Pancreas (tissue), 10 donors: ENCODE data around the gene SPHK2. TPM values are rescaled to one million over a fixed set of nuclear protein-coding genes. Genes with fewer than 3 reads are reported as not detected.

ENCODE experiments used
- ATAC-seq, 4 donors: fragments of 200-7000 bp; cut with Tn5 transposase; one replicate each; pipeline versions ENCODE4 v1.8.0 to v1.9.1; 2020; ENCODE audit warnings: mild to moderate bottlenecking in 4 of 4, moderate library complexity in 4 of 4
- DNase-seq, 6 donors: peaks; one replicate each; pipeline ENCODE4 v3.0.0-alpha.2; 2020
- FAIRE-seq: peaks from 2 replicates; lab custom pipeline; 2012; peaks lifted over from hg19 to GRCh38; lab: Jason Lieb, UNC
- H3K27ac ChIP-seq, 4 donors: fragments of 200-600 bp; sonication (generic); 1 replicate in 3 of 4; 2 replicates in 1 of 4; pipeline versions ENCODE4 v1.5.0 to v1.8.0; 2020
- H3K27me3 ChIP-seq, 4 donors: fragments of 200-600 bp; one replicate each; pipeline ENCODE4 v1.8.0; 2021
- H3K36me3 ChIP-seq, 3 donors: fragments of 200-600 bp; sonication (generic) in 1 of 3; one replicate each; pipeline versions ENCODE4 v1.5.0 to v1.8.0; 2020 to 2021
- H3K4me1 ChIP-seq, 3 donors: fragments of 200-600 bp; one replicate each; pipeline ENCODE4 v1.8.0; 2021
- H3K4me3 ChIP-seq, 4 donors: fragments of 200-600 bp; sonication (generic) in 2 of 4; one replicate each; pipeline versions ENCODE4 v1.5.0 to v1.8.0; 2020 to 2021
- H3K9me3 ChIP-seq, 4 donors: fragments of 200-600 bp; one replicate each; pipeline ENCODE4 v1.8.0; 2021
- WGBS, 2 donors: extraction: QIAGEN DNeasy Blood & Tissue Kit; methylation state at CpG; one replicate each; pipeline ENCODE4 v1.1.7; 2013; 5-methylcytosine and 5-hydroxymethylcytosine counted together
- intact Hi-C, 3 donors: fragments of 100-400 bp; cut with DNase I; formaldehyde crosslinking; loops; one replicate each; pipeline versions ENCODE4 v1.11.1 to v1.14.2; 2022
- polyA plus RNA-seq, 2 donors: library from polyadenylated mRNA; stranded (reverse); fragments of 200-250 nt; gene quantifications; one replicate each; pipeline ENCODE4 v1.2.3, GENCODE V29; 2013
- total RNA-seq, 6 donors: library from RNA; stranded (reverse); fragmentation: NEBNext Ultra II Directional in 4 of 6; extraction: Animal tissue kit (Norgen Biotek cat#: 25700) in 4 of 6; gene quantifications; one replicate each; pipeline versions ENCODE4 v1.2.1 to v1.2.4, GENCODE V29; 2021 to 2023
- TF ChIP-seq, protein P1 (sequence below), 4 donors: fragments of 200-600 bp; sonication (generic) in 3 of 4; IDR thresholded peaks; one replicate each; pipeline versions ENCODE4 v1.5.0 to v1.8.0; 2021; ENCODE audit warnings: antibody characterized with exemption in 4 of 4
- donor health status: healthy with polysubstance abuse.
- donor health status: DM: no; HTN: no; CAD: no; lungs with moderate emphysema.
- donor health status: DM: no; HTN: no; CAD: no.
- donor health status: control.
- donor health status: control.
- donor health status: Bipolar disorder and iron deficiency.
- donor health status: DM: yes; HTN: yes; CAD: no.
- donor health status: DM: no; HTN: no; CAD: no.
- donor health status: DM: no; HTN: no; CAD: no.
- donor health status: DM: yes; HTN: yes; CAD: no.

Gene SPHK2
- total and polyA plus RNA-seq, 8 donors: 4.3 to 24.0 (median 7.5) TPM

- Histone ChIP-seq H3K9me3 (no peaks in the 10 kb centered on the region), H3K4me3 (no peak within 1 kb of the TSS), H3K4me1 (peaks cover 0 to 4% (median 0%) of the 10 kb centered on the region in 3 donors), H3K27ac (no peak within 1 kb of the TSS), H3K36me3 (no peaks in the 10 kb centered on the region), H3K27me3 (no peaks in the 10 kb centered on the region)
- TF ChIP-seq, protein P1, sequence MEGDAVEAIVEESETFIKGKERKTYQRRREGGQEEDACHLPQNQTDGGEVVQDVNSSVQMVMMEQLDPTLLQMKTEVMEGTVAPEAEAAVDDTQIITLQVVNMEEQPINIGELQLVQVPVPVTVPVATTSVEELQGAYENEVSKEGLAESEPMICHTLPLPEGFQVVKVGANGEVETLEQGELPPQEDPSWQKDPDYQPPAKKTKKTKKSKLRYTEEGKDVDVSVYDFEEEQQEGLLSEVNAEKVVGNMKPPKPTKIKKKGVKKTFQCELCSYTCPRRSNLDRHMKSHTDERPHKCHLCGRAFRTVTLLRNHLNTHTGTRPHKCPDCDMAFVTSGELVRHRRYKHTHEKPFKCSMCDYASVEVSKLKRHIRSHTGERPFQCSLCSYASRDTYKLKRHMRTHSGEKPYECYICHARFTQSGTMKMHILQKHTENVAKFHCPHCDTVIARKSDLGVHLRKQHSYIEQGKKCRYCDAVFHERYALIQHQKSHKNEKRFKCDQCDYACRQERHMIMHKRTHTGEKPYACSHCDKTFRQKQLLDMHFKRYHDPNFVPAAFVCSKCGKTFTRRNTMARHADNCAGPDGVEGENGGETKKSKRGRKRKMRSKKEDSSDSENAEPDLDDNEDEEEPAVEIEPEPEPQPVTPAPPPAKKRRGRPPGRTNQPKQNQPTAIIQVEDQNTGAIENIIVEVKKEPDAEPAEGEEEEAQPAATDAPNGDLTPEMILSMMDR (IDR thresholded peaks at IDR 0.05): no peak
- no peak for FAIRE-seq
- WGBS, 2 donors: 82 to 92% methylated on average over 23 to 25 of the region's 25 CpGs
- intact Hi-C loops: no loop called here
- no peak for ATAC-seq
- no peak for DNase-seq
Observed at GRCh38 chr19:48672994-48673393, 53.7 kb downstream of the SPHK2 start, which contains the start of gene NTN5. Gene NTN5 (minus strand): TSS chr19:48673017. CDS start chr19:48670986, 2,031 bp downstream.

GRCh38 chr19:48673436-48674100, 54.3 kb downstream of the SPHK2 start:
- H3K4me3 ChIP-seq: no peak overlapping the region
- ATAC-seq (no peak), FAIRE-seq (no peak), DNase-seq (no peak)
- peaks cover 0 to 4% (median 3%) of the 10 kb centered on the region in 3 donors for H3K4me1 ChIP-seq
- intact Hi-C loops: no loop called here
- 79 to 82% methylated on average over 25 of the region's 25 CpGs for WGBS, 2 donors
- H3K27me3 ChIP-seq: no peaks in the 10 kb centered on the region
- no peaks in the 10 kb centered on the region for H3K36me3 ChIP-seq
- TF ChIP-seq, protein P1 (IDR thresholded peaks at IDR 0.05): no peak
- H3K27ac ChIP-seq: no peak overlapping the region
- no peaks in the 10 kb centered on the region for H3K9me3 ChIP-seq

- H3K27me3 ChIP-seq: no peaks in the 10 kb centered on the region
- H3K27ac ChIP-seq: no peak overlapping the region
- no peaks in the 10 kb centered on the region for H3K36me3 ChIP-seq
- no peak for FAIRE-seq
- intact Hi-C loops: no loop called here
- ATAC-seq: no peak
- H3K4me3 ChIP-seq: no peak overlapping the region
- DNase-seq: no peak
- TF ChIP-seq, protein P1 (IDR thresholded peaks at IDR 0.05): no peak
- 82 to 86% methylated on average over 19 of the region's 19 CpGs for WGBS, 2 donors
- H3K9me3 ChIP-seq: no peaks in the 10 kb centered on the region
- peaks cover 0 to 9% (median 9%) of the 10 kb centered on the region in 3 donors for H3K4me1 ChIP-seq
Observed at GRCh38 chr19:48674216-48674809, 55.0 kb downstream of the SPHK2 start.

DNA sequence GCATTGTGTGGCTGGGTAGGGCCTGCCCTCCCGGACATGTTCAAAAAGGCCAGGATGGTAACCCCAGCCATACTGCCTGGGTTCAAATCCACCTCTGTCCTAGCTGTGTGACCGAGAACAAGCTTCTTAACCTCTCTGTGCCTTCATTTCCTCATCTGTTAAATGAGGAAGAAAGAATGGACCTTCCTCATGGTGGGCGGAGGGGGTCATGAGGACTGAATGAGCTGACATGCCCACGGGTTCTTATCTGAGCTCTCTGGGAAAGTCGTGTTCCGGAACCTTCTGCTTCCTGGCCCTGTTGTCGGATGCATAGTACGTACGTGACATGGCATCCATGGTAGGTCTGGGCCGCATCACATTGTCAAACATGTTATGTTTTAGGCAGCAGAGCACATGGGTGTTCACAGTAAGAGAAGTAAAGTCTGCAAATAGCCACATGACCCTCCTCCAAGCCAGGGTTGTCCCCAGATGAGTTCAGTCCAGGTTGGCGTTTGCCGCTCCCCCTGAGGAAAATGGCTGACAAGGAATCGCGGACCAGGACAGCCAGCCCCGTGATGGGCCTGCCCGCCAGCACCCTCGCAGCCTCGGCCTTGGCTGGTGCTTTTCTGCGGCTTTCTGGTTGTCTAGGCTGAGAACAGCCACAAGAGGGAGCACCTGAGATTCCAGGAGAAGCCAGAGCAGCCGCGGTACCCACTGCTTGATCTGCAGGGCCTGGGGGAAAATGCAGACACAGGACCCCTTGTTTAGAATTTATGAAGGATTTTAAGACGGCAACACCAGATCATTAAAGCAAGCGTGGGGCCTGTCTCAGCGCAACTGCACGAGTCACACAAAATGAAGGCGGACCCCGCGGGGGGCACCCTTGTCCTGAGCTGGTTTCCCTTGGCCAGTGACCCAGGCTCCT, 55.9 kb downstream of the SPHK2 start:
- FAIRE-seq: no peak

More for the DNA sequence above, 55.9 kb downstream of the SPHK2 start:
- H3K27me3 ChIP-seq: no peaks in the 10 kb centered on the region
- ATAC-seq: peak; percentile 67 to 83 (median 78)
- H3K4me1 ChIP-seq: peaks cover 0 to 9% (median 9%) of the 10 kb centered on the region in 3 donors
- H3K27ac ChIP-seq: no peak overlapping the region
- intact Hi-C loops: no loop called here
- WGBS, 2 donors: 28 to 29% methylated on average over 28 of the region's 28 CpGs
- peak; percentile 78 to 89 (median 82) for DNase-seq
- no peaks in the 10 kb centered on the region for H3K36me3 ChIP-seq
- H3K9me3 ChIP-seq: no peaks in the 10 kb centered on the region
- H3K4me3 ChIP-seq: no peak overlapping the region
- TF ChIP-seq, protein P1 (IDR thresholded peaks at IDR 0.05): peak; percentile 74 to 86 (median 80)
